ENCODE results near the gene TKFC.

The TKFC gene

GRCh38 chr11:61294717-61295595, 38.1 kb upstream of the TKFC start, which contains the start of gene VWCE:
TSS of gene VWCE (minus strand) at chr11:61295316. CDS start at chr11:61295037, 279 bp downstream.
- H3K4me3 ChIP-seq (ENCODE audit: low read depth, low read length): peak within 1 kb of the TSS; percentile 59
- TF ChIP-seq CTCF (IDR thresholded peaks at IDR 0.05; ENCODE audit: low read depth, low read length): no peak

GRCh38 chr11:61295596-61295926, 37.5 kb upstream of the TKFC start:
- no peak for TF ChIP-seq CTCF (IDR thresholded peaks at IDR 0.05; ENCODE audit: low read depth, low read length)
- peak overlapping the region; percentile 59; the same call in 1 of the 2 replicates for H3K4me3 ChIP-seq (ENCODE audit: low read depth, low read length)

- H3K4me3 ChIP-seq (ENCODE audit: low read depth, low read length): no peak overlapping the region
- no peak for TF ChIP-seq CTCF (IDR thresholded peaks at IDR 0.05; ENCODE audit: low read depth, low read length)
Observed at GRCh38 chr11:61297341-61297740, 35.7 kb upstream of the TKFC start.

- no peak overlapping the region for H3K4me3 ChIP-seq (ENCODE audit: low read depth, low read length)
- no peak for TF ChIP-seq CTCF (IDR thresholded peaks at IDR 0.05; ENCODE audit: low read depth, low read length)
Observed at GRCh38 chr11:61297746-61298145, 35.3 kb upstream of the TKFC start.

- no peak overlapping the region for H3K4me3 ChIP-seq (ENCODE audit: low read depth, low read length)
- no peak for TF ChIP-seq CTCF (IDR thresholded peaks at IDR 0.05; ENCODE audit: low read depth, low read length)
Observed at GRCh38 chr11:61298663-61299244, 34.3 kb upstream of the TKFC start.

GRCh38 chr11:61302550-61302949, 30.5 kb upstream of the TKFC start:
- H3K4me3 ChIP-seq (ENCODE audit: low read depth, low read length): no peak overlapping the region
- TF ChIP-seq CTCF (IDR thresholded peaks at IDR 0.05; ENCODE audit: low read depth, low read length): no peak

- no peak for TF ChIP-seq CTCF (IDR thresholded peaks at IDR 0.05; ENCODE audit: low read depth, low read length)
Observed at GRCh38 chr11:61303725-61304124, 29.3 kb upstream of the TKFC start.

More at GRCh38 chr11:61303725-61304124, 29.3 kb upstream of the TKFC start:
- no peak overlapping the region for H3K4me3 ChIP-seq (ENCODE audit: low read depth, low read length)
